ENCODE results near the gene PDK2.

The PDK2 gene

GRCh38 chr17:50080096-50080480, 15.1 kb upstream of the PDK2 start:
- DNase-seq, result no peak

DNA sequence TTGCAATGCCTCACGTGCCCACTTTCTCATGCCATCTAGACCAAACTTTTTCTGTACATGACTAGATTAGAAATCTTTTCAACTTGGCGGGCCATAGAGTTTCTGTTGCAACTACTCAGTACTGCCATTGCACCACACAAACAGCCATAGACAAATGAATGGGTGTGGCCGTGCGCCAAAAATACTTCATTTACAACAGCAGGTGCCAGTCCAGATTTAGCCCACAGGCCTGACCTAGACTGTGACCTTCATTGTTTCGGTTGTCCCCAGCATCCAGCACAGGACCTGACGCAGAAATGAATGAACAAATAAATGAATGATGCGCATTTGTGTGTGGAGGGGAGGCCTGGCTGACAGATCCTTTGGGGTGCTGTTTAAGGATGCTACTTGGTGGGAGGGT, 14.3 kb upstream of the PDK2 start:
- DNase-seq, result no peak

DNA sequence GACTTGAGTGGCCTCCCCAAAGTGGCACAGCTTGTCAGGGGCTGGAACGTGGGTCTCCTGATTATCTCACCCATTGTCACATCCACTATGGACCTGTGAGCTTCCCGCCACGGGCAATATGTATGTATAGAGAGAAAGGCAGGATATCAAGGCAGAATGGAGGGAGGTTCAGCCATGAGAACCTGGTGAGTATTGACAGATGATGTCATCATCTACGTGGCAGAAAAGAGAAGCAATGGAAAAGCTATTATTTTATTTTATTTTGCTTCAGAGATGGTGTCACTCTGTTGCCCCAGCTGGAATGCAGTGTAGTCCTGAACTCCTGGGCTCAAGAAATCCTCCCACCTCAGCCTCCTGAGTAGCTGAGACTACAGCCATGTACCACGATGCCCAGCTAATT, 13.4 kb upstream of the PDK2 start:
- no peak for DNase-seq

DNA sequence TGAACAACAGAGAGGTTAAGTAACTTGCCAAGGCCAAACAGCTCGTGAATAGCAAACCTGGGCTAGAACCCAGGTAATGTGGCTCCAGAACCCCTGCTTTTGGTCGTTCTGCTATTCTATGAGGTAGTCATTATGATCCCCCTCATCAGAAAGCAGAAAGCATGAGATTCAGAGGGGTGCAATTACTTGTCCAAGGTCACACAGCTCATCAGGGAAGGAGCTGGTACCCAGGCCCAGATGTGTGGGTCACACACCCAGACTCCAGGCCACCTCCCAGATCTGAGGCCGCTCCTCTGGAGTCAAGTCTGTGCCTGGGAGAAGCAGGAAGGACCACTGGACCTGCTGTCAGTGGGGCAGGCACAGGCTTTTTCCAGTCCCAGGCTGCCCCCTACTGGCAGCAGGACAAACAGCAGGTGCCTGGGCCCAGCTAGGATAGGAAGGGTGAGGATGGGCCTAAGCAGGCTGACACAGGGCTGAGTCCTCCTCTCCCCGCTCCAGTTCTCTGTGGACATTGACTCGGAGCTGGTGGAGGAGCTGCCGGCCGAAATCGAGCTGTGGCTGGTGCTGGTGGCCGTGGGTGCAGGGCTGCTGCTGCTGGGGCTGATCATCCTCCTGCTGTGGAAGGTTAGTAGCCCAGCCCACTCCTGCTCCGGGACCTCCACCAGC, 7.8 kb upstream of the PDK2 start:
- peak; percentile 74 for DNase-seq

DNA sequence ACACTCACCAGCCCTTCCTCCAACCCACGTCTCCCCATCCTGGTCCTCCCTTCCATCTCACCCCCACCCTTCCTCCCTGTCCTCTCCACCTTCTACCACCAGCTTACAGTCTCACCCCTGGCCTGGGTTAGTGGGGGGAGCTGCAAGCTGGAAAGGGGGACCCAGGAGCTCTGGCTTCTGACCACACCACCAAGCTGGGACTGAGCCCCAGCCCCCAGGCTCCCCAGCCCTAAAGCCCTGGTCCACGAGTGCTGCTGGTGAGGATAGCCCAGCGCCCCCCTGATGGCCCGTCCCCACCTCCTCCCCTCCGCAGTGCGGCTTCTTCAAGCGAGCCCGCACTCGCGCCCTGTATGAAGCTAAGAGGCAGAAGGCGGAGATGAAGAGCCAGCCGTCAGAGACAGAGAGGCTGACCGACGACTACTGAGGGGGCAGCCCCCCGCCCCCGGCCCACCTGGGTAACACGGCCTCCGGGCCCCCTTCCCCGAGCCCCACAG, 7.2 kb upstream of the PDK2 start:
- no peak for DNase-seq

DNA sequence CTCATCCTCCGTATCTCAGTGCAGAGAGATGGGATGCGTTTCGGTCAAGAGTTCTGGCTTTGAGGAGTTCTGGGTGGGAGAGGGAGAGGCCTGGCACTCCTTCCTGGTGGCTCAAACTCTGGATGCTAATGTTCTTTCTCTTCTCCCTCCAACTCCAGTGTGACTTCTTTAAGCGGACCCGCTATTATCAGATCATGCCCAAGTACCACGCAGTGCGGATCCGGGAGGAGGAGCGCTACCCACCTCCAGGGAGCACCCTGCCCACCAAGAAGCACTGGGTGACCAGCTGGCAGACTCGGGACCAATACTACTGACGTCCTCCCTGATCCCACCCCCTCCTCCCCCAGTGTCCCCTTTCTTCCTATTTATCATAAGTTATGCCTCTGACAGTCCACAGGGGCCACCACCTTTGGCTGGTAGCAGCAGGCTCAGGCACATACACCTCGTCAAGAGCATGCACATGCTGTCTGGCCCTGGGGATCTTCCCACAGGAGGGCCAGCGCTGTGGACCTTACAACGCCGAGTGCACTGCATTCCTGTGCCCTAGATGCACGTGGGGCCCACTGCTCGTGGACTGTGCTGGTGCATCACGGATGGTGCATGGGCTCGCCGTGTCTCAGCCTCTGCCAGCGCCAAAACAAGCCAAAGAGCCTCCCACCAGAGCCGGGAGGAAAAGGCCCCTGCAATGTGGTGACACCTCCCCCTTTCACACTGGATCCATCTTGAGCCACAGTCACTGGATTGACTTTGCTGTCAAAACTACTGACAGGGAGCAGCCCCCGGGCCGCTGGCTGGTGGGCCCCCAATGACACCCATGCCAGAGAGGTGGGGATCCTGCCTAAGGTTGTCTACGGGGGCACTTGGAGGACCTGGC, 6.0 kb upstream of the PDK2 start:
- DNase-seq, result no peak

DNA sequence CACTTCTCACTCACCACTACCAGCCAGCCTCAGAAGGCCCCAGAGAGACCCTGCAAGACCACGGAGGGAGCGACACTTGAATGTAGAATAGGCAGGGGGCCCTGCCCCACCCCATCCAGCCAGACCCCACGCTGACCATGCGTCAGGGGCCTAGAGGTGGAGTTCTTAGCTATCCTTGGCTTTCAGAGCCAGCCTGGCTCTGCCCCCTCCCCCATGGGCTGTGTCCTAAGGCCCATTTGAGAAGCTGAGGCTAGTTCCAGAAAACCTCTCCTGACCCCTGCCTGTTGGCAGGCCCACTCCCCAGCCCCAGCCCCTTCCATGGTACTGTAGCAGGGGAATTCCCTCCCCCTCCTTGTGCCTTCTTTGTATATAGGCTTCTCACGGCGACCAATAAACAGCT, 5.1 kb upstream of the PDK2 start:
- no peak for DNase-seq

- no peak for DNase-seq
Observed at GRCh38 chr17:50090971-50091917, 3.9 kb upstream of the PDK2 start.

DNA sequence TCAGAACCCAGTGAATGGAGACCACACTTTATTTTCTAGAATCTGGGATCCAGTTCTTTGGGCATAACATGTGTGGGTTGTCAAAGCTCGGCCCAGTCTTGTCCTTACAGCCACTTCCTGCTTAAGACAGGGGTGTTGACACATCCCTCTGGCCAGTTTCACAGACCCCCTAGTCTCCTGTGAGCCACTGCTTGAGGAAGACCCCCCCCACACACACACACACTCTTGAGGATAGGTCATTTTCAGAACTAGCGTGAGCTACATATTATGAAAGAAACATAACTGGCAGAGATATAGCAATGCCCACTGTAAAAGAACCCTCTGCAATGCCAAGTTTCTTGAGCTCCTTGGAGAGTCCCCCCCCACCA, 3.2 kb upstream of the PDK2 start:
- DNase-seq, result no peak

DNA sequence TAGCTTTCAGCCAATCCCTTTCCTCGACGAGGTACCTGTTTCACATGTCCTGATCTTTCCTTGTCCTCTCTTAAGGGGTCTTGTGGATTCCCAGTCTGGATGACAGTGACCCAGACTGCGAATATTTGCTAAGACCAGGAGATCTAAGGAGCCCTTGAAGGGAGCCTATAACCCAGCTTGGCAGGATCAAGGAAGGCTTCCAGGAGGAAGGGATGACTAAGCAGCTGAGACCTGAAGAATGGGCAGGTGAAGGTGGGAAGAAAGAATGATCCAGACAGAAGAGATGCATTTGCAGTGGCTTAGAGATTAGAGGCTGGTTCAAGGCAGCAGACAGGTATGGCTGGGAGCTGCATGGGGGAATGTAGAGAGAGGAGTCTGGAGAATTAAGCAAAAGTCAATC, 1.9 kb upstream of the PDK2 start:
- no peak for DNase-seq

- DNase-seq, result no peak
Observed at GRCh38 chr17:50093807-50094206, 1.3 kb upstream of the PDK2 start.

DNA sequence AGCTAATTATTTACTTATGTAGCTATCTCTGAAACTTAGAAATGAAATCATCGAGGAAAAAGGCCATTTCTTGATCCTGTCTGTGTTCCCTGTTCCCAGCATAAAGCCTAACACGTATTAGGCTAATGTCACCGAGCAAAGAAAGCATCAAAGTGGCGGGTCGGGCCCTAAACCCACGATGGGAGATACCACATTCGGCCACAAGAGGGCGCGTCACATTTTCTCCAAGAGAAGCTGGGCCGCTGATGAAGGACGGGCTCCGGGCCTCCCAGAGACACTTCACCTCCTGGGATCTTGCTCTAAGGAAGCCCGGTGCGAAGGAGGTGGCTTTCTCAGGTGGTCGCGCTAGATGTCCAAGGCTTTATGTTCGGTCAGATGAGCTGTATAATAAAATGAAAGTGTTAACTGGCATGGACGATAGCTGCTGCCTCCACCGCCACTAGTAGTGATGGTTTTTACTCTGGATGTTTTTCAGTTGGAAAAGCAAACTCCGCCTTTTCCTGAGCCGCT, 853 bp upstream of the PDK2 start:
- DNase-seq, result peak; percentile 93

DNA sequence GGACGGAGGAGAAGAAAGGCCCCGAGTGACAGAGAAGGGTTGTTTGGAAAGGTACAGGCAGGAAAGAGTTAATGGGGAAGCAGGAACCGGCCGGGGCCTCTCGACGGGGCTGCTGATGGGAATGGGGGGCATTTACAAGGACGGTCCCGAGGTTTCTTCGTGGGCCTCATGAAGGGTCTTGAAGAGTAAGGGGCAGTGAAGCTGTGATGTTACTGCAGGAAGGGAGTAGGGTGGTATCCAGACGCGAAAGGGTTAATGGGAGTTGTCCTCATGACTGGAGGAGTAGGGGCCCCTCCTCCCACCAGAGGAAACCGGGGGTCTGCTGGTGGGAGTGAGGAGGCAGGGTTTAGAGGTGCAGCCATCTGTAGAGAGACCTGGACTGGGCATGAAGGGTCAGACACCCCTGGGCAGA, 481 bp downstream of the PDK2 start:
- DNase-seq, result no peak

DNA sequence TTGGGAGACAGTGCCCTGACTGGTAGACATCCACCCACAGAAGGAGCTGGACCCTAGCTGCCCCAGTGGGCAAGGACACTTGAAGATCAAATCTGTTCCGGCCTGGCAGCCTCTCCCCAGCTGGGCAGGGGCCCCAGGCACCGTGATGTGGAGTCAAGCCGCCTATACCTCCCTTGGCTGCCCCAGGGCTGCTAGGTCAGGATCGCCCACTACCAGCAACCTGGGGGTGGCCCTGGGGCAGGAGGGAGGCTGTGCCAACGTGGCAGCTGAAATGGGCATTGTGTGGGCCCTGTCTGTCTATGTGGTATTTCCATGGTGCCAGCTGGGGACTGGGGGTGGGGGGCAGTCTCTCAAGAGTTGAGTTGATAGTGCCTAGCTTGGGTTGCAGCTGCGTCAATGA, 941 bp downstream of the PDK2 start:
- DNase-seq, result no peak

DNA sequence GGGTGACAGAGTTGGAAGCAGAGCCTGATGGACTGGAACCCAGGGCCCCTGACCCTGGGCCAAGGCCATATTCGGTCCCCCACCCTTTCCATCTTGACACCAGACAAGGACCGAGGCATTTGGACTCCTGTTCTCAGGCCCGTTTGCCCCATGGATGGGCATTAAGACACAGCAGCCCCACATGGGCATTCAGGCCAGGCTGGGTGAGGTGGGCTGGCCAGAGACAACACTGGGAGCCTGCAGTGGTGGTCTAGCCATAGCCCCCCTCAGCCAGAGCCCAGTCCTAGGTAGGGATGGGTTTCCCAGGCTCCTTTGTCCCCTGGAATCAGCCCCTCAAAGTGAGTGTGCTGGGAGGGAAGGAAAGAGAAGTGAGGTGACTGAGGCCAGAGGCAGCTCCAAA, 1.6 kb downstream of the PDK2 start:
- DNase-seq, result no peak

DNA sequence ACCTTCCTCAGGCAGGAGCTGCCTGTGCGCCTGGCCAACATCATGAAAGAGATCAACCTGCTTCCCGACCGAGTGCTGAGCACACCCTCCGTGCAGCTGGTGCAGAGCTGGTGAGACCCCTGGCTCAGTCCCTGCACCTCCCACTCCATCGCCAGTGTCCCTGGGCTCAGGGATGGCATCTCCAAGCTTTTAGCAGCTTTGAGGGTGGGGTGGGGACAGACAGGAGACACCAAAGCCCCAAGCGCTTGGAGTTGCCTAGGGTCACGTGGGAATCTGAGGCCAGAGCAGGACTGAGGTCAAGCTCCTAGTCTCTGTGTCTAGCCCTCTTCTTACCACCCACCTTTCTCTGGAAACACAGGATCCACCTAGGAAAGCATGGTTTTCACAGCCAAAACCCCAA, 2.3 kb downstream of the PDK2 start:
- no peak for DNase-seq

DNA sequence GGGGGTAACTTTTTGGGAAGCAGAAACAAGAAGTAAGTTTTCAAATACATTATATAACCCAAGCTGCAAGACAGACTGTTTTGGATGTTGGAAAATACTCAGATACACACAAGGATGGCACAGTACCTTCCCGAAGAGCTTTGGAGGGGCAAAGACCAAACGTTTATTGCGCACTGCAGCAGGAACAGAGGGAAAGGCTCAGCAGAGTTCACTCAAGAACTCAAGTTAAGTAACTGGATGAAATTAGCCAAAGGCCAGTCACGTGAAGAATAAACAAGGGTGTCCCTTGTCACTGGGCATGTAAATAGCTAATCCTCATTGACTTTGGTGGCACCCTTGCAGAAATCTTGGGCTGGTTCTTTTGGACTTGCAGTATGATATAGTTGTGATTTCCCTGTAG, 2.8 kb downstream of the PDK2 start:
- DNase-seq, result no peak

- no peak for DNase-seq
Observed at GRCh38 chr17:50098583-50098982, 3.4 kb downstream of the PDK2 start.

DNA sequence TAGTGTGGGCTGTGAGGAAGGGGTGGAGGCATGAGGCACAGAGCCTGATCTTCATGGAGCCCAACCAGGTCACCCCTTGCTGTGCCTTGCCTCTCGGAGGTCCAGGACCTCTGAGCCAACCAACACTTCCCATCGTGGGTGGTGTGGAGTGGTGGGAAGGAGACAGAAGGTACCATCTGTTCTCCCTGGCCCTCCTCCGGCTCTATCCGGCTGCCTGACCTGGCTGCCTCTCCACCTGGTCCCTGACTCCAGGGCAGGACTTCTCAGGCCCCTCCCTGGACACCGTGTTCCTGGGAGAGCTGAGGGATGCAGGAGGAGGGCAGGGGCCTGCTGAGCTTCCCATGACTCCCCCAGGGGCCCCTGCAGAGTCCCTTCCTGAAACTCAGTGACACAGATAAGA, 3.9 kb downstream of the PDK2 start:
- no peak for DNase-seq

DNA sequence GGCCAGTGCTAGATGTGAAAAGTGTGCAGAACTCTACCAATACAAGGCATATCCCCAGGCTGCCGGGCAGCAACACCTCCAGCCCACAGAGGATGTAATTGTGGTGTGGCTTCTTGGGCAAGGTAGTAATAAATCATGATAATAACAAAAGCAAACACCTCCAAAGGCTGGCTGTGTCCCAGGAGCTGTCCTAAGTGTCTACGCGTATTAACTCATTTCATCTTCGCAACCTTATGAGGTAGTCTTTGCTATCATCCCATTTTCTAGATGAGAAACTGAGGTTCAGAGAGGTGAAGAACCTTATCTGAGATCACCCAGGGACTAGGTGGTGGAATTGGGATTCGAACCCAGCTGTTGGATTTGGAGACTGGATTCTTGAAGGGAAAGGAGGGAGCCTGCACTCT, 5.3 kb downstream of the PDK2 start:
- DNase-seq, result no peak

- no peak for DNase-seq
Observed at GRCh38 chr17:50100921-50101345, 5.8 kb downstream of the PDK2 start.

DNA sequence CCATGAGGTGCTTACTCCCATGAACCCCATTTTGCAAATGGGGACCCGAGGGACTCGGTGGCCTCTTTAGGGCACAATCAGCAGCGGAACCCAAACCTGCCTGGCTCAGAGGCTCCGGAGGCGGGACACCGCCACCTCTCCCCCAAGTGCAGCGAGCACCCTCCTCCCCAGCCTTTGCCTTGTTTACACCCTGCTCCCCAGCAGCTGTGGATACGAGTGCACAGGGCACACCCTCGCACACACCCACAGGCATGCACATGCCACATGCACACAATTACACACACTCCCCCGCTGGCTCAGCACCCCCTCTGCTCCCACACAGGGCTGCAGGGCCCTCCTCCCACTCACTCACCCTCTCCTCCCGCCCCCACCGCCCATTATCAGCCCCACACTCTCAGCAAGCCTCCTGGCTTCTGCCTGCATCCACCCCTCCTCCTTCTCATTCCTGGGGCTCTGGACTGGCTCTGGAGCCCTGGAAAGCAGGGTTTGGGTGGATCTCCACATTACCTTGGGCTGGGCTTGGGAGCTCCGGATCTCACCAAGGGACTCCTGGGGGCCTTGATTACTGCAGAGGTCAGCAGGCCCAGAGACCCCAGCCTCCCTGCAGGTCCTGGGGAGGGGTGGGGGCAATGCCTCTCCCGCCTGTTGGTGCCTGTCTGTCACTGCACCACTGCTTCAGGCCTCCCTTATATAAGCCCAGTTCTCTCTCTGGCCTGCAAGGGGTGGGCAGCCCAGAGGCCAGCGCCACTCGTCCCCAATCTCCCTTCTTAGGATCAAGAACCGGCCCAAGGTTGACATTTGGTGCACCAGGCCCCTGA, 6.4 kb downstream of the PDK2 start:
- no peak for DNase-seq
